ENCODE measurements around the gene HSH2D. TPM values are rescaled to one million over a fixed set of nuclear protein-coding genes. Genes with fewer than 3 reads are reported as not detected.

The HSH2D gene
- total RNA-seq, 4 donors from 2014 or later = 28.0 to 111 (median 58.8) TPM

DNA sequence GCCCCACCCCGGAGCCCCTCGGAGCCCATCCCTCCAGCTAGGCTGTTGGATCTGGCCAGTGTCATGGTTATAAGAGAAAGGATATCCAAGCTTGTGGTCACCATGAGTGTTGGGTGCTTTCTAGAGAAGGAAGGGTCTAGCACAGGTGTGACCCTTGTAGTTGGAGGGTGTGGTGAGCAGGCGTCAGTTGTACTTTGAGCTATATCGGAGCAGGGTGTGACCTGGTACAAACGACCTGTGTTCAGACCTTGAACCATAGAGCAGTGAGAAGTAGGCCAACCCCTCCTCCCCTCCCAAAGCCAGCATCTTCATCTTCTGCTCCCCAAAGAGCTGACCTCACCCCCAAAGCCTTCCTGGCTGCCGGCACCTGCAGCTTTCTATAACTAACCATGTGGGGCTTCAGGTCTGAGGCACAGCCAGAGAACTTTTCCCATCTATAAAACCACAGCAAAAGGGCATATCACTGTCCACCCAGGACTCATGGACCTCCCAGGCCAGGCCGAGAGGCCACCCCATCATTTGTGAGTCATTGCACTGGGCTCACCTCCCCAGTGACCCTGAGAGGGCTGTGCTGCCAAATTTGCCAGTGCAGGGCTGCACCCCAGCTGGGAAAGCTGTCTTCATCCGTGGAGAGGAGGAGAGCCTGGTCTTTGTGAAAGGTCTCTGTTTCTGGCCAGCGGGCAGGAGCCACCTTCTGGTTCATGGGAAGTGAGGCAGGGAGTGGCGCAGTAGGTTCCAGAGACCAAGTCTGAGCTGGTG is 17.6 kb upstream of the HSH2D start:
- H3K27ac ChIP-seq = peak overlapping the region in 3 of 4 donors; percentile 43 to 90 (median 67)
- no peaks in the 10 kb centered on the region for H3K27me3 ChIP-seq
- no peak for TF ChIP-seq POLR2A (IDR thresholded peaks at IDR 0.05)
- TF ChIP-seq, protein P1, sequence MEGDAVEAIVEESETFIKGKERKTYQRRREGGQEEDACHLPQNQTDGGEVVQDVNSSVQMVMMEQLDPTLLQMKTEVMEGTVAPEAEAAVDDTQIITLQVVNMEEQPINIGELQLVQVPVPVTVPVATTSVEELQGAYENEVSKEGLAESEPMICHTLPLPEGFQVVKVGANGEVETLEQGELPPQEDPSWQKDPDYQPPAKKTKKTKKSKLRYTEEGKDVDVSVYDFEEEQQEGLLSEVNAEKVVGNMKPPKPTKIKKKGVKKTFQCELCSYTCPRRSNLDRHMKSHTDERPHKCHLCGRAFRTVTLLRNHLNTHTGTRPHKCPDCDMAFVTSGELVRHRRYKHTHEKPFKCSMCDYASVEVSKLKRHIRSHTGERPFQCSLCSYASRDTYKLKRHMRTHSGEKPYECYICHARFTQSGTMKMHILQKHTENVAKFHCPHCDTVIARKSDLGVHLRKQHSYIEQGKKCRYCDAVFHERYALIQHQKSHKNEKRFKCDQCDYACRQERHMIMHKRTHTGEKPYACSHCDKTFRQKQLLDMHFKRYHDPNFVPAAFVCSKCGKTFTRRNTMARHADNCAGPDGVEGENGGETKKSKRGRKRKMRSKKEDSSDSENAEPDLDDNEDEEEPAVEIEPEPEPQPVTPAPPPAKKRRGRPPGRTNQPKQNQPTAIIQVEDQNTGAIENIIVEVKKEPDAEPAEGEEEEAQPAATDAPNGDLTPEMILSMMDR (IDR thresholded peaks at IDR 0.05) = no peak
- no peaks in the 10 kb centered on the region for H3K9me3 ChIP-seq
- H3K4me3 ChIP-seq = no peak overlapping the region
- H3K36me3 ChIP-seq = peaks cover 0 to 100% (median 0%) of the 10 kb centered on the region in 3 donors
- DNase-seq = peak in 1 of 3 donors; percentile 69
- H3K4me1 ChIP-seq = peaks cover 0 to 11% (median 0%) of the 10 kb centered on the region in 4 donors

DNA sequence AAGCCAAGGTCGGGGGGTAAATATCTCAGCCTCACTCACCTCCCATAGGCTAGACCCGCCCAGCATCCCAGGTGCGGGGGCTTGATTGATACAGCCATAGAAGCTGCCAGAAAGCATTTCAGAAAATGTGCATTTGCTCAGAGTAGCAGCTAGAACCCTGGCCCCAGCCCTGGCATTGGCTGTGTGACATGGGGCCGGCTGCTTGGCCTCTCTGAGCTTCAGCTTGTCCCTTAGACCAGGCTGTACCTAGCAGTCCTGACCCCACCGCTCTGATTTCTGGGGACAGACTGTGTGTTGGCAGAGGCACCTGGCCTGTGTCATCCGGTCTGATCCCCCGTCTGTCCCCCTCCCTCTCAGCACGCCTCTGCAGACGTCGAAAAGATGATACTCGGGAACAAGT is 16.4 kb upstream of the HSH2D start:
- Histone ChIP-seq H3K4me1 (peaks cover 0 to 11% (median 0%) of the 10 kb centered on the region in 4 donors), H3K9me3 (no peaks in the 10 kb centered on the region), H3K4me3 (no peak overlapping the region), H3K27ac (no peak overlapping the region), H3K27me3 (no peaks in the 10 kb centered on the region), H3K36me3 (peaks cover 0 to 98% (median 0%) of the 10 kb centered on the region in 3 donors)
- TF ChIP-seq POLR2A (IDR thresholded peaks at IDR 0.05) = no peak
- TF ChIP-seq, protein P1 (IDR thresholded peaks at IDR 0.05) = no peak
- DNase-seq = no peak

DNA sequence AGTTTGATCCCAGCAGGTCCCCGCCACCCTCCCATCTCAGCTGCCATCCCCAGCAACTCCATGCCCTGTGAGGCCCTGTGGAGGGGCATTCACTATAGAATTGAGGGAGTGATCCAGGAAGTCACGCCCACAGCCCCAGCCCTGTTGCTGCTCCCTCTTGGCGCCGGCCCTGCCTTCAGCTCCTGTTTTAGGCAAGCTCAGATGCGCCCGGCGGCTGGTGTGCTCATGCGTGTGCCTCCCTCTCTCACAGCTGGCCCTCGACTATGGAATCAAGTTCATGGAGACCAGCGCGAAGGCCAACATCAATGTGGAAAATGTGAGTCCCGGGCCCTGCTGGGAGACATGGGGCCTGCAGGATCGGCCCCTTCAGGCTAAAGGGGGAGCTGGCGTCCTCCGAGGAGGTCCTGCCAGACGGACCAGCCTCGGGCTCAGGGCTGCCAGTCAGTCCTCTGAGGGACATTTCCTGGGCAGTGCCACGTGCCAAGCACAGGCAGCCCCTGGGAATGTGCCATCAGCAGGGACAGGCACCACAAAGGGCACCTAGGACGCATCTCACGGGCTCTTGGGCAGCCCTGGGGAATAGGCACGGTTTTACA is 15.6 kb upstream of the HSH2D start:
- peaks cover 0 to 98% (median 0%) of the 10 kb centered on the region in 3 donors for H3K36me3 ChIP-seq
- H3K27me3 ChIP-seq = no peaks in the 10 kb centered on the region
- peaks cover 0 to 11% (median 0%) of the 10 kb centered on the region in 4 donors for H3K4me1 ChIP-seq
- DNase-seq = no peak
- TF ChIP-seq POLR2A (IDR thresholded peaks at IDR 0.05) = no peak
- TF ChIP-seq, protein P1 (IDR thresholded peaks at IDR 0.05) = no peak
- H3K9me3 ChIP-seq = no peaks in the 10 kb centered on the region
- H3K4me3 ChIP-seq = no peak overlapping the region
- no peak overlapping the region for H3K27ac ChIP-seq

DNA sequence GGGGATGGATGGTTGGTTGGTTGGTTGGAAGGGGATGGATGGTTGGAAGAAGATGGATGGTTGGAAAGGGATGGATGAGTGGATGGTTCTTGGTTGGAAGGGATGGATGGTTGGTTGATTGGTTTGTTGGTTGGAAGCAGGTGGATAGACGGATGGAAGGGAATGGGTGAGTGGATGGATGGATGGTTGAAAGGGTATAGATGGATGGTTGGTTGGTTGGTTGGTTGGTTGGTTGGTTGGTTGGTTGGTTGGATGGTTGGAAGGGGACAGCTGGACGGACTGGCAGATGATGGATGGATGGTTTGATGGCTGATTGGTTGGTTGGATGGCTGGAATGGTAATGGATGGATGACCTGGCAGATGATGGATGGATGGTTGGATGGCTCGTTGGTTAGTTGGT is 11.8 kb upstream of the HSH2D start:
- Histone ChIP-seq H3K27ac (no peak overlapping the region), H3K4me3 (no peak overlapping the region), H3K27me3 (no peaks in the 10 kb centered on the region), H3K9me3 (no peaks in the 10 kb centered on the region), H3K36me3 (peaks cover 0 to 78% (median 0%) of the 10 kb centered on the region in 3 donors), H3K4me1 (peaks cover 0 to 6% (median 0%) of the 10 kb centered on the region in 4 donors)
- TF ChIP-seq, protein P1 (IDR thresholded peaks at IDR 0.05) = no peak
- TF ChIP-seq POLR2A (IDR thresholded peaks at IDR 0.05) = no peak
- no peak for DNase-seq

DNA sequence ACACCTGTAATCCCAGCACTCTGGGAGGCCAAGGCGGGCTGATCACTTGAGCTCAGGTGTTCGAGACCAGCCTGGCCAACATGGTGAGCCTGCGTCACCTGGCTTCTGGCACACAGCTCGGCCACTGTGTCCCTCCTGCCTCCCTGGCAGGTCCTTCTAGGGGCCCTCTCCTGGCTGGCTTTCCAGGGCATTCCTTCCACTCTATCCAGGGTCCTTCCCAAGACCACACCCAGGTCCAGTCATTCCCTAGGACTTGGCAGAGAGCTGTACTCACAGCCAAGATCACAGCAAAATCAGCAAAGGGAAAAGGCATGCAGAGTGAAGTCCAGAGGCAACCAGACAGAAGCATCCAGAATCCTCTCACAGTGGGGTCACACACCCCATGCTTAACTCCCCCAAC is 9.7 kb upstream of the HSH2D start:
- Histone ChIP-seq H3K27me3 (no peaks in the 10 kb centered on the region), H3K36me3 (peaks cover 0 to 57% (median 0%) of the 10 kb centered on the region in 3 donors), H3K4me3 (no peak overlapping the region), H3K9me3 (no peaks in the 10 kb centered on the region), H3K4me1 (peaks cover 0 to 6% (median 0%) of the 10 kb centered on the region in 4 donors), H3K27ac (peak overlapping the region in 1 of 4 donors; percentile 35)
- TF ChIP-seq, protein P1 (IDR thresholded peaks at IDR 0.05) = no peak
- TF ChIP-seq POLR2A (IDR thresholded peaks at IDR 0.05) = no peak
- DNase-seq = no peak

Measured in Peyer's patch (tissue), 4 donors.